ENCODE data around the gene NEUROD2. TPM values are rescaled to one million over a fixed set of nuclear protein-coding genes. Genes with fewer than 3 reads are reported as not detected.

NEUROD2 gene
- total and polyA plus RNA-seq, 2 of the 13 experiments (the other 11 are each of a cell fraction or from before 2014, with no cell fraction given) = not detected

GRCh38 chr17:39619786-39620101 is 12.0 kb upstream of the NEUROD2 start (continued):
- TF ChIP-seq GTF3A (CRISPR knock-in tag; conservative IDR thresholded peaks at IDR 0.05) = no peak
- 0 out of 2 replicates have a peak, but pooled peaks have one; percentile 18 for TF ChIP-seq SALL1 (CRISPR knock-in tag; IDR thresholded peaks at IDR 0.05)
- TF ChIP-seq NKX3-1 (CRISPR knock-in tag; IDR thresholded peaks at IDR 0.05) = no peak
- TF ChIP-seq ZNF616 (CRISPR knock-in tag; IDR thresholded peaks at IDR 0.05; ENCODE audit: low read depth) = no peak
- peak; percentile 79; the same call in 1 of the 2 replicates for TF ChIP-seq ZNF12 (CRISPR knock-in tag; IDR thresholded peaks at IDR 0.05)
- TF ChIP-seq XRCC5 (optimal IDR thresholded peaks at IDR 0.05; ENCODE audit: low read length) = peak; percentile 33
- peak; percentile 97 for TF ChIP-seq ZMYM3 (CRISPR knock-in tag; IDR thresholded peaks at IDR 0.05)
- 0 out of 2 replicates have a peak, but pooled peaks have one; percentile 5 for TF ChIP-seq ZNF331 (CRISPR knock-in tag; IDR thresholded peaks at IDR 0.05)
- TF ChIP-seq KMT2A (CRISPR knock-in tag; IDR thresholded peaks at IDR 0.05) = no peak
- 0 out of 2 replicates have a peak, but pooled peaks have one; percentile 46 for TF ChIP-seq SSRP1 (CRISPR knock-in tag; IDR thresholded peaks at IDR 0.05)
- TF ChIP-seq ATF7 (IDR thresholded peaks at IDR 0.05) = no peak
- no peak for TF ChIP-seq ATF7 (CRISPR knock-in tag; IDR thresholded peaks at IDR 0.05)
- peak; percentile 53; the same call in 1 of the 2 replicates for TF ChIP-seq HDAC2 (CRISPR knock-in tag; IDR thresholded peaks at IDR 0.05)
- 0 out of 2 replicates have a peak, but pooled peaks have one; percentile 74 for TF ChIP-seq ESRRA (CRISPR knock-in tag; IDR thresholded peaks at IDR 0.05; ENCODE audit: low read depth)
- TF ChIP-seq CBX5 (CRISPR knock-in tag; IDR thresholded peaks at IDR 0.05; ENCODE audit: borderline replicate concordance) = 0 out of 2 replicates have a peak, but pooled peaks have one; percentile 61
- TF ChIP-seq NCOR1 (IDR thresholded peaks at IDR 0.05; ENCODE audit: borderline replicate concordance, low read length) = peak; percentile 61; the same call in 1 of the 2 replicates

Data from HepG2 (cell line).